ENCODE results near the gene DDX42.

The DDX42 gene

GRCh38 chr17:63823659-63824331 lies 49.8 kb downstream of the DDX42 start:
- DNase-seq = no peak

GRCh38 chr17:63824362-63824761 lies 50.4 kb downstream of the DDX42 start:
- no peak for DNase-seq

GRCh38 chr17:63826468-63827001 lies 52.6 kb downstream of the DDX42 start:
- DNase-seq = no peak

- DNase-seq = peak; percentile 88
Measured at GRCh38 chr17:63827002-63827800, 53.2 kb downstream of the DDX42 start, which contains the start of the genes FTSJ3 and PSMC5. TSS of gene FTSJ3 (minus strand) at chr17:63827663. CDS start at chr17:63826902, 761 bp downstream. TSS of gene PSMC5 (plus strand) at chr17:63827431. CDS start at chr17:63827491, 60 bp downstream.

GRCh38 chr17:63827801-63828221 lies 53.8 kb downstream of the DDX42 start:
- DNase-seq = no peak

GRCh38 chr17:63828936-63829335 lies 55.0 kb downstream of the DDX42 start:
- no peak for DNase-seq

- DNase-seq = no peak
Measured at GRCh38 chr17:63830278-63830677, 56.3 kb downstream of the DDX42 start.

GRCh38 chr17:63830904-63831491 lies 57.0 kb downstream of the DDX42 start:
- no peak for DNase-seq

- no peak for DNase-seq
Measured at GRCh38 chr17:63831505-63831904, 57.5 kb downstream of the DDX42 start.

GRCh38 chr17:63832014-63832413 lies 58.0 kb downstream of the DDX42 start:
- no peak for DNase-seq

- no peak for DNase-seq
Measured at GRCh38 chr17:63832455-63832854, 58.5 kb downstream of the DDX42 start.

GRCh38 chr17:63833026-63833740 lies 59.2 kb downstream of the DDX42 start:
- no peak for DNase-seq

GRCh38 chr17:63833741-63834373 lies 59.9 kb downstream of the DDX42 start:
- DNase-seq = no peak

- peak; percentile 41 for DNase-seq
Measured at GRCh38 chr17:63834431-63835166, 60.6 kb downstream of the DDX42 start.

GRCh38 chr17:63835167-63835720 lies 61.3 kb downstream of the DDX42 start:
- no peak for DNase-seq

- DNase-seq = no peak
Measured at GRCh38 chr17:63836811-63837210, 62.8 kb downstream of the DDX42 start.

GRCh38 chr17:63837480-63837879 lies 63.5 kb downstream of the DDX42 start:
- DNase-seq = no peak

GRCh38 chr17:63837962-63838600 lies 64.1 kb downstream of the DDX42 start:
- no peak for DNase-seq

- no peak for DNase-seq
Measured at GRCh38 chr17:63838631-63839171, 64.7 kb downstream of the DDX42 start.

- no peak for DNase-seq
Measured at GRCh38 chr17:63840591-63841349, 66.8 kb downstream of the DDX42 start.

Data from NCI-H1048 (cell line).